Prostate gland (tissue), 2 donors: ENCODE data around the gene GPX1.
"Not testable (repeated sequence)": the region's sequence is repeated elsewhere in the genome, so short reads cannot be mapped to it uniquely, and the experiment has no call there.

ENCODE experiments used
- CTCF ChIP-seq, 4 experiments: fragments of 200-600 bp in 2 of 4; fragments of 450-650 bp in 2 of 4; sonication (generic) in 2 of 4; IDR thresholded peaks; 1 replicate in 3 of 4; 2 replicates in 1 of 4; pipeline ENCODE4 v1.5.1; 2016 to 2019; ENCODE audit warnings: antibody characterized with exemption in 4 of 4, mild to moderate bottlenecking in 2 of 4, moderate library complexity in 2 of 4
- POLR2A ChIP-seq: fragments of 450-650 bp; IDR thresholded peaks from one replicate; pipeline ENCODE4 v1.6.1; 2016; ENCODE audit warnings: antibody characterized with exemption, mild to moderate bottlenecking

GRCh38 chr3:49348361-49348760 is 9.8 kb downstream of the GPX1 start:
- TF ChIP-seq POLR2A; CTCF (IDR thresholded peaks at IDR 0.05): not testable (repeated sequence)
